Lung microvascular endothelial cell (primary cell): ENCODE results near the gene TACC2. TPM values are rescaled to one million over a fixed set of nuclear protein-coding genes. Genes with fewer than 3 reads are reported as not detected.

ENCODE experiments used
- DNase-seq, 2 donors: peaks; one replicate each; pipeline versions ENCODE4 v3.0.0 to v3.0.0-alpha.2; 2010; ENCODE audit warnings: low read depth in 2 of 2
- total RNA-seq: library from RNA; depleted of rRNA; stranded (reverse); fragments of >200 nt; gene quantifications from 2 replicates; pipeline ENCODE4 v1.2.1, GENCODE V29; 2014

Gene TACC2
- total RNA-seq, 1 donor from 2014 or later = 0.60 TPM

DNA sequence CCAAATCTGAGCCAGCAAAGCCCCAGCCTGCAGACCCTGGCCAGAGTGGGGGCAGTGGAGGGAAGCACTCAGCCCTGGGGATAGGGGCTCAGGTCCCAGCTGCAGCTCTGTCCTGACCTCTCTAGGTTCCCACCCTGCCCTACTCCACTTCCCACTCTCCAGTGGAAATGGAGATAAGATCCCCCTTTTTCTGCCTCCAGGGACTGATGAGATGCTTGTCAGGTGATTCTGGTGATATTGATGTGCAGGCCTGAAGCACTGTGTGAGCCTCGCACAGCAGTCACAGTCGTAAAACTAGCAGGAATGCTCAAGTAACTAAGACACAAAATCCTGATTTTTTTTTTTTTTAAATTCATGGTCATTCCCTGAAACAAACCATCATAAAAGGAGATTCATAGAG, 227.1 kb downstream of the TACC2 start:
- DNase-seq = no peak

DNA sequence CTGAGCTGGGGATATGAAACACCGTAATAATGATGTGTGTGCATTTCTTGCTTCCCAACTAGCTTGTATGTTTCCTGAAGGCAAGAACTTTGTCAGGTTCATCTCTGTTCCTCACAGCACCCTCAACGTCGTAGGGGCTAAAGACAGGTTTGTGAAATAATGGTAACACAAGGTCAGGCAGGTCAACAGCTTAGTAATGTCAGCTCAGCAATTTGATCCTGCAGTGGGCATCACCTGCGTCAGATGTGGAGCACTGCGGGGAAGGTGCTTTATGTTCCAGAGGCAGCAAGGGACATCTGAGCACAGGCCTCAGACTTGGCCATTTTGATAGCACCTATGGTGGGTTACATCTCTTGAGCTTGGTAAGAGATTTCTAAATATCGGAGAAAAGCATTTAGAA, 230.4 kb downstream of the TACC2 start:
- DNase-seq = no peak

DNA sequence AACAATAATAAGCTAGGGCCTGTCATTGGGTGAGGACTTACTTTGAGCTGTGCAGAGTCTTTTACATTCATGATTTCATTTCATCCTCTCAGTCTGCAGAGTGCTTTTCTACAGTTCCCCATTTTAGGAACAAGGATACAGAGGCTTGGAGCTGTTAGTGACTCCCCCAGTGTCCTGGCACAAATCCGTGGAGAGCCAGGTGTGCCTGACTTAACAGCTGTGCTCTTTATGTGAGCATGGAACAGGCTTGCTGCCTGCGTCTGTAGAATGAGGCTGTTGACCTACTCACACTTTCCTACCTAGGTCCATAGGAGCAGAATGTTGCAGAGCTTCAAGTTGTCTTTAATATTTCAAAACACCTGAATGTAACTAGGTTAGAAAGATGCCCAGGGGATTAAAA, 231.8 kb downstream of the TACC2 start:
- DNase-seq = no peak

DNA sequence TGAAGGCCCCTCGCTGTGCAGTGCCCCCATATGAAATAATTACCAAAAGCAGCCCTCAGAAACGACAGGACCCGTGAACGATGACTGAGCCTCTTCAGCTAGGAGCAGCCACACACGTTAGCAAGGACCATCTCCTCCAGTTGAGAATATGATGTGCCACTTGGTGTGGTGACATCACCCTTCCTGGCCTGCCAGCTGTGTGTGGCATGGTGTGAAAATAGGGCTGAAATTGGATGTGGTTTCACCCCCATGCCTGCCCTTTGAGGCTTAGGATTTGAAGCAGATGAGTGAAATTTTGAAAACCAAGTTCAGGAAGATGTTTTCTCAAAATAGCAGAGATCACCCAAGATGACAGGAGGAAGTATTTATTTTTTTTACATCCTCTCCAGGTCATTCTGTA, 233.0 kb downstream of the TACC2 start:
- no peak for DNase-seq

DNA sequence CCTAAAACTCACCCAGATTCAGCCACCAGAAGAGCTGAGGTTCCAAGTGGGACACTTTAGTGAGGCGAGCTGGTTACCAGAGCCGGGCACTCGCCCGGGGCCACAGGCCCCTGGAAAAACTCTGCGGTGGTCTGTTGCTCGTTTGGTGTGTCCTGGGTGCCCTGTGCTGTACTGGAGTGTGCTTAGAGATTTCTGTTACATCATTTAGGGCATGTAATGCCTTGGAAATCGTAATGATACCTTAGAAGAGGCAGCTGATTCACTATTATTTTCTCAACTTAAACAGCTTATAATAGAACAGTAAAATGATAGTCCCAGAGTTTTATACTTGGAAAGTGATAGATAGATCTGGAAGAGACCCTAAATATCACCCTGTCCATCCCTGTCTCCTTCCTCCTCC, 233.7 kb downstream of the TACC2 start:
- DNase-seq = no peak

DNA sequence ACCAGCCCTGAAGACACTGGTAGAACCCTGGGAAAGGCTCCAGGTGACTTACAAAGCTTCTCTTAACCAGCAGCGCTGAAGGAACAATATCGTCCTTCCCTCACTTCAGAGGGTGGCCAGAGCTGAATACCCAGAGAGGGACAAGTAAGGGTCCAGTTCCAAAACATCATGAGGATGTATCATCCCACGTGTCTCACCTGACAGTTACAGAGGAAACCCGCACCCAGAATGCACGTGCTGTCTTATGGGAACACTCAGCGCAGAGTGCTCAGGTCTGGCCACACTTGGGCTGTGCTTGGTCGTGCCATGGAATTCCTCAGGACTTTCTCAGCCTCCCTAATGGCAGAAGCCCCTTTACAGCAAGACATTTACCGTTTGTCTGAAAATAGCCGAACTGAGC, 235.2 kb downstream of the TACC2 start:
- DNase-seq = no peak

DNA sequence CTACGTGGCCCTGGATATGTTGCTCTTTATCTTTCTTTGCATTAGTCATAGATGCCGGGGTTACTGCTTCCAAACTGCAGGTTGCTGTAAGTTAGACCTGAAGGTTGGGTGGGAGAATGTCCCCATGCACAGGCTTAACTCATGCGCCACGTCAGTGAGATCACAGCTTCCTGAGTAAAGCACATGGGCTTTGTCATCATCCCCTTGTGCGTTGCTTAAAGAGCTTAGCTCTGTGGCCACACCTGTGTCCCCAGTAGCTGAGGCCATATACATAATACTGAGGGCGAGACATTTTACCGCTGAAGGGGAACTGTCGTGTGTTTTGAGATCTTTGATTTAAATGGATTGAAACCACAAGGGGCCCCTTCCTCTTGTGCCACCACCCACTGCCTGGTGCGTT, 236.4 kb downstream of the TACC2 start:
- DNase-seq = peak in 1 of 2 donors; percentile 7

DNA sequence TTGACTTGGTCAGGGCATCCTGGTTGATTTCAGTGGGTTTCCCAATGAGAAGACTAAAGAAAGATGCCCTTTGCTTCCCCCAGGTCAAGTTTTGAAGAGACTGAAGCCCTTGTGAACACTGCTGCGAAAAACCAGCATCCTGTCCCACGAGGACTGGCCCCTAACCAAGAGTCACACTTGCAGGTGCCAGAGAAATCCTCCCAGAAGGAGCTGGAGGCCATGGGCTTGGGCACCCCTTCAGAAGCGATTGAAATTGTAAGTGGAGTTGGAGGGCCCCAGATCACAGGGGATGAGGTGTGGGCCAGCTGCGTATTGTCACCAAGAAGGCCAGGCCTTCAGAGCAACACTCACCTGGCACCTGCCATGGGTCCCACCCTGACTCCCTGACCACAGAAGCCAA, 238.8 kb downstream of the TACC2 start:
- DNase-seq = no peak

DNA sequence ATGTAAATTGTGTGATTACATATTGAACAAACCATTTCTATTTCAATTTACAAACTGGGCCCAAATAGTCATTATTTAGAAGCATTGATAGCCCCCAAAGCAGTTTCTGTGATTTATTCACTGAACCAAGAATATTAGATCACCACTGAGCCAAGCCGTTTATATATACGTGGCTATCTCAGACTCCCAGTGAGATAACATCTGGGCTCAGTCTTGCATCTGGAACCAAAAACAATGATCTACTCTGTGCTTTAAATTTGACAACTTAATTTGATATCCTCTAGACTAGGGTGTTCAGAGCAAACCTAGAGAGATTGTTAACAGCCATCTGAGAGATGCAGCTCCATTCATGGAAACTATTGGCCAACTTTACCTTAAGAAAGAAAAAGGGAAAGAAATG, 240.7 kb downstream of the TACC2 start:
- DNase-seq = no peak

DNA sequence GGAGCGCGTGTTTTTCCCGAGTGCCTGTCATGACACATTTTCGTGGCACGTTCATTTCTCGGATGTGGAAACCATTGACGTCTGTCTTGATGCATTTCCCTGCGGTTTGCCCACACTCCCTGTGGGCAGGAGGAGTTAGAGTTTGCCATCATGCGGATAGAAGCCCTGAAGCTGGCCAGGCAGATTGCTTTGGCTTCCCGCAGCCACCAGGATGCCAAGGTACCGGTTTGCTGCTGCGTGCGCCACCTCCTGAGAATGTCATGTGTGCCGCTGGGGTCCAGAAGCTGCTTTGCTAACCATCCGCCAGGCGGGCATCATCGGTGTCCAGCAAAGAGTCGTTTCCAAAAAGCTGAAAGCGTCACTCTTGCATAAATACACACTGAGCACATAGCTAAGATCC, 241.3 kb downstream of the TACC2 start:
- DNase-seq = no peak

DNA sequence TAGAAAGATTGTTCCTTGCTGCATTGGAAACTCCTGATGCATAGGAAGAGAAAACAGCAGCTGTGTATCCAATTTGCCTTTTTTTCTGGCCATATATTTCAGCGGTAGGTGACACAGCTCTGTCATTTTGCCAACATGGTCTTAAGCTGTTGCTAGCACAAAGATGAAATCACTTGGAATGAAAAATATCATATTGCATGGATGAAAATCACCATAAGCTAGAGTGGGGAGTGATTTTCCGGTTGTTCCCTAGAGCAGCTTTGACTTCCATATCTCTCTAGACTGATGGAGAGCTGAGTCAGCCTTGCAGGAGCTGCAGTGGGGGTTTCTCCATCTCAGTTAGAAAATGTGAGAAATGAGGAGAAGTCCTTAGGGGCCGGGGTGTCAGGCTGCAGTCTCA, 243.8 kb downstream of the TACC2 start:
- DNase-seq = no peak

DNA sequence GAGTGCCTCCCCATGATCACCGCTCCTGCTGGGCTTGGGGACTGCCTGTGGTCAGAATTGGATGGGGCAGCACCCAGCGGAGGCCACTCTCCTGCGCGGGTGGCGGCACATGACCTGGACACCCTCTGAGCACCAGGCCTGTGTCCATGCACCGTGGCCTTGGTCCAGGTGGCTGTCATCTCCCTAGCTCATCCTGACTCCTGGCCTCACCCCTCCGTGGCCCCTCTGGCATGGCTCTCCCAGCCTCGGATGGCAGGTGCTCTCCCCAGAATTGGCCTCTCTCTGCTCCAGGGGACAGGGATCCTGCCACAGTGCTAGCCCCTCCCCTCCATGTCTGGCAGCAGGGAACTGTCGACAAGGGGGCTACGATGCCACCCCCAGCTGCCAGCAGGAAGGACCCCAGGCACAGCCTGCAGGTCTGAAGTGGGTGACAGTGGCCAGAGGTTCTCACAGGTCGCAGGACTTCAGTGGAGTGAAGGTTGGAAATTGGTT, 244.9 kb downstream of the TACC2 start:
- no peak for DNase-seq

DNA sequence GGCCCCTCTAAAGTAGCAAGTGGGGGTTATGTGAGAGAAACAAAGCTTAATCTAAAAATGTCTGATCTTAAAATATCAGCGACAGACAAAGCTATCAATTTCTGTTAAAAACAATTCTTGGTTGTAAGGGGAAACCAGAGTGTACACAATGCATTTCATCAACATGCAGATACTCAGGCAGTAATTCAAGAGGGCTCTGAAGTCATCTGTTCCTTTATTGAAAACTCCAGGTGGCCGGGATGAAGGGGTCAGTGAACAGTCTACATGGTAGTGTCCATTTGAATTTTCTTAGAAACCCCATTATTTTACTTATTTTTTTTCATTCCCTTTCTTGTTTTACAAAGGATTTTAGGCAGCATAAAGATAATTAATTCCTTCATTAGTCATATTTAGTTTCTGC, 245.5 kb downstream of the TACC2 start:
- peak in 1 of 2 donors; percentile 47 for DNase-seq

DNA sequence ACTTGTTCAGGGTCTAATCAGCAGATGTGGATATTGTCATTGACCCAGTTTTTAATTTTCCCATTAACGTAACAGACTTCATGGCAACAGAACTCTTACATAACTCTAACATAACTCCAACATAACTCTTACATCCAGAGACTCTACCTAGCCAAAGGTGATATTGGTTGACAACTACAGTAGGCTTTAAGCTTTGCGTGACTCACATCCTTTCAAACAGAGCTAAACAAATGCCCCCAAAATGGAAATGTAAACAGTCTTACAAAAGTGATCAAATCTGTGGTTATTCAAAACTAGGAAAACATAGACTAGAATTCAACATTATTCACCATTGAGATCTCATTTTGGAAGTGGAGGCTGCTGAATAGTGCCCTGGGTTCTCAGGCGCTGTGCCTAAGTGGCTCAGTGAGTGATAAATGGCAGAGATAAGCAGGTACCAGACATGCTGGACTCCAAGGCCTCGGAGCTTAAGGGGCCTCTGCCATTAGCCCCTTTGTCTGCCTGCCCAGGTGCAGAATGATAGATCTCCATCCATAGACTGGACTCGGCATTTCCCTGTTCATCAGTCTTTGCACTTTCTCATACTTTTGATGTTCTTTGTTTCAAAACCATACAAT, 247.8 kb downstream of the TACC2 start:
- no peak for DNase-seq

DNA sequence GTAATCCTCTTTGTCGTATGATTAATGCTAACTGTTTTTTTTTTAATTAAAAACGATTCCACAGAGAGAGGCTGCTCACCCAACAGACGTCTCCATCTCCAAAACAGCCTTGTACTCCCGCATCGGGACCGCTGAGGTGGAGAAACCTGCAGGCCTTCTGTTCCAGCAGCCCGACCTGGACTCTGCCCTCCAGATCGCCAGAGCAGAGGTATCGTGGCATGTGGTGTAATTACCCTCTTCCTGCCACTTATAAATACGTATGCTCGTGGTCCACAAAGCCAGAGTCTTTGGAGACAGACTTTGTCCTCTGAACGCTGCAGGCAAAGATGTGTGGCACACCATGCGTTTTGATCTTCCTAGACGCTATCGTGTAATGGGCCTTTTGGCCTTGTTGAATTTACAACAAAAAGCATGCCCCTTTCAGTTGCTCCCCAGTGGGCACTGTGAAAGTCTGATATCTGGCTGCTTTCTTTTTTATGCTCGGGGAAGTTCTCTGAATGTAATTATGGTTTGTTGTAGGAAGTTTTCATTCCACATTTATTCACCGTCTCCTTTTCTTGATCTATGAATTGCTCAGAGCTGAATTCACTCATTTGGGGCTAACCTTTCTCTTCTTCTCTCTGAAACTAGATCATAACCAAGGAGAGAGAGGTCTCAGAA, 248.5 kb downstream of the TACC2 start:
- no peak for DNase-seq

DNA sequence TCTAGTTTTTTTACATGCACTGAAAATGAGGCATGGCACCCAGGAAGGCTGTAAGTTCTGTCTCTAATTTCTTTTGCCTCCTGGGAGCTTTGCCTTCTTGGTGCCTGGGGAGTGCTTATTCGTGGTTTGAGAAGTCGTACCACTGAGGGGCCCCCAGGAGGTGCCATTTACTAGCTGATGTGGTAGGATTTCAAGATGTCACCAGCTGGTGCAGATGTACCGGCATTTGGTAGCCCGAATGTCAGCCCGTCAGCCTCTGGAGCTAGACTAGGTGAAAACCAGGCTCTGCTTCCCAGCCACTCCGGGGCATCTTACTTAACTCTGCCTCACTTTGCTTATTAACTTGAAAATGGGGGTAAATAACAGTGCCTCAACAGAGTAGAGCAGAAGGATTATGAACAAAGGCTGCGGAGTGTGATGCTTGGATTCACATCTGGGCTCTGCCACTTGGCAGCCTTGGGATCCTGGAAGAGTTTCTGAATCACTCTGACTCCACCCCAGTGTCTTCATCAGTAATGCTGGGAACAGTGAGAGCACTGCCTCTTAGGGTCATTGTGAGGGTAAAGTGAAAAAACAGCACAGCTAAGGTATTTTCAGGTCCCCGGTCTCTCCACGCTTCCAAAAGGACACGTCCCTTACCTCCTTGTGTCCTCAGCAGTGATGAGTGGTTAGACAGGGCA, 250.8 kb downstream of the TACC2 start:
- no peak for DNase-seq

DNA sequence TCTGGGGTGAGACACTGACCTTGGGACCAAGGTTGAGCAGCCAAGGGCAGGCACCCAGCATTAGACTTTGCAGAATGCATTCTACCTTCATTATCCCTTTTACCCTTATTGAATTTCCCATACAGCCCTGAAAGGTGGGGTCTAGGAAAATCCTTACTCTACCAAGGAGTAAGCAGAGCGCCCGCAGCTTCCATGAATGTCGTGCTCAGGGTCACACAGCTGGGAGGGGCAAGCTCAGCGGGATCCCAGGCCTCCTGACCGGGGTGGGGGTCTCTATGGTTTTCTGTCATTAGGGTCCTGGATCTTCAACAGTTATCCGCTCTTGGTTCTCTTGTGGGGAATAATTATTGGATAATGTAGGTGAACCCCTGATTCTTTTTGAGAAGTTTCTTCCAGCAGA, 251.4 kb downstream of the TACC2 start:
- no peak for DNase-seq

DNA sequence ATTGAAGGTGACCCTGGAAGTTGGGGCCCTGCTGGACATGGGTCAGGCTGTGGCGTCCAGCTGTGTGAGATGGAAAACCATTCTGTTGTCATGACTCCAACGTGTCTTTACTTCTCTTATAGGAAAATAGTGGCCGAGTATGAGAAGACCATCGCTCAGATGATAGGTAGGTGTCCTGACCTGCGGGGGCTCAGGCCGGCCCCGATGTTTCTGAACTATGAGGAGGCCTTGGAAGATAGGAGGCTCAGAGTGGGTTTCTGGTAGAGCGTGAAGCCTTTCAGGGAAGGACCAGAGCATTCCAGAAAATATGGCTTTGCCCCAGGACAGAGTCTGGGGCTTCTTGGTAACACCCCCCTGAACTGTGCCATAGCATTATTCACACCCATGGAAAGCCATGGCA, 252.9 kb downstream of the TACC2 start:
- no peak for DNase-seq

DNA sequence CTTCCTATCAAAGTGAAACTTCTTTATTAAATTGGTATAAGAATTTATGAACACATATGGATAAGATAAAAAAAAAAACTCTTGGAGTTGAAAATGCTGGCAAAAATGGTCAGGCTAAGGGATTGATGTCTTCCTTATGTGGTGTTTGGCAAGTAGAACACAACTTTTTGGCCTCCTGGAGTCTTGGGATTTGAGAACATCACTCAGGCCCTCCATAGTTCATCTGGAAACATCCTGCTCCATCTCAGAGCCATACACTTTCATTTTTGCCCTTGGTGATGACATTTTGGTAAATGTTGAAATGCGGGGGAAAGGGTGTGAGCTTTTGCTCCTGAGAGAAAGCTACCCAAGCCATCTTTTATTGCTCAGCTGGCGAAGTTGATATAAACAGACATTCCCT, 254.6 kb downstream of the TACC2 start:
- DNase-seq = no peak

DNA sequence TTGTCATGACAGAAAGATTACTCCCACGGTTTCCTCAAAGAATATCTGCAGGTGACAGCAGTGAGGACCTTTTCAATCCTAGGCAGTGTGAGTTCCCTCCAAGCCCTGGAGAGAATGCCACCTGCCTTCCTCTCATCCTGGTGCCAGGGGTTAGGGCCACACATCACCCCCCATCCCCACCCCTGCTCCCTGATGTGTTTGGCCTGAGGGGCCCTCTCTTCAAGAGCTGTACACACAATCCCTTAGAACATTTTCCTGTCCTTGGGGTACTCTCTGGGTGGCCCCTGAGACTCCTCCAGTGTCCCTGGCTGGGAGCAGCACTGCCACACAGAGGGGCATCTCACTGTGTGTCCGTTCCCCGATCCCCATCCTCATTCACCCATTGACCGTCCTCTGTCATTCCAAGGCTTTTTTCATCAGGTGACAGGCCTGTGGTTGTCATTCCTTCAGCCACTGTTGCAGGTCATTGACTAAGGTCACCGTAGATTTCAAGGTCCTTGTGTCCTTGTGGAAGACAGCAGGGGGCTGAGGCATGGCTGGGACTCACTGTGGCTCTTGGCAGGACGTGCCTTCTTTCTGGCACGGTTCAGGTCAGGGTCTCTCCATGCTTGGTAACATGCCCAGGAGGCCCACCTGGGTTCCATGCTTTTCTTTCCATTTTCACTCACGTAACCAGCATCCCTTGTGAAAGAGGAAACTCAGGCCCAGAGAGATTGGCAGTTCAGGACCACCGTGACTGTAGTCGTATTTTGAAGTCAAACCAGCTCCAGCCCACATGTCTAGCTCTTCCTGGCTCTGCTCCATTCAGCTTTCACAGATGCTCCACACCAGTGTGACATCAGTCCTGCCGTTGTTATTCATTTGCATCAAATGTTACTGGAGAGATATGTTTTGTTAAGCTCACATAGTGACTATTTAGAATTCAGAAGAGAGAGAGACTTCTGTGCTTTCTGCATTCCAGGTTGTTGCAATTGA, 255.3 kb downstream of the TACC2 start:
- no peak for DNase-seq

DNA sequence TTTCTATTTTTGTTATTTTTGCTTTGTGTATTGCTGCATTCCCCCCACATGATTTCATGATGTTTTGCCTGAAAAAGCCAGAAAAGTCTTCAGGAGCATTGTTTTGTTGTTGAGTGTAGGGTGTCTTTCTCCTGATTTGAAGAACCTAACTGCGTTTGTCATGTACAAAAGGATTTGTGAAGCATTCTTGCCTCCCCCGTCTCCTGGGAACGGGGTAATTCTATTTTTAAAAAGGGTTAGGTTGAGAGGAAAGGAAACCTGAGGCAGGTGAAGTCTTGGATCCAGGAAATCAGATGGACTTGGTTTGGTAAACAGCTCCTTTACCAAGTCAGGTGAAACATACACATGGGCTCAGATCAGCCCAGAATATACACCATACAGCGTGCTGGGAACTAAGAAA, 256.2 kb downstream of the TACC2 start:
- DNase-seq = no peak

DNA sequence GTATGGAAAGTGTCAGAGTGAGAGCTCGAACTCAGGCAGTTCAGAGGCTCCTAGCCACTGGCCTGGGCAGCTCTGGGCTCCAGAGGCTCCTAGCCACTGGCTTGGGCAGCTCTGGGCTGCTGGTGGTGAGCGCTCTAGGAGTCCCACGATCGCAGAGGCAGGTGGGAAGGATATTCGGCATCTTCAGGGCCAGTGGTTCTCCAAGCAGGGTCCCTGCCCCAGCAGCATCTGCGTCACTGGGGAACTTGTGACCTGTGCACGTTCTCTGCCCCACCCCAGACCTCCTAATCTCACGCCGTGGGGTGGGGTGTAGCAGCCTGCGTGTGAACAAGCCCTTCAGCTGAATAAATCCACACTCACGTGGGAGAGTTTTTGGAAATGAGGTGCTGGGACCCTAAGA, 256.9 kb downstream of the TACC2 start:
- no peak for DNase-seq
